Measurements from ENCODE around the gene ZC3H14.
"Not testable (repeated sequence)": the region's sequence is repeated elsewhere in the genome, so short reads cannot be mapped to it uniquely, and the experiment has no call there.

Gene ZC3H14

DNA sequence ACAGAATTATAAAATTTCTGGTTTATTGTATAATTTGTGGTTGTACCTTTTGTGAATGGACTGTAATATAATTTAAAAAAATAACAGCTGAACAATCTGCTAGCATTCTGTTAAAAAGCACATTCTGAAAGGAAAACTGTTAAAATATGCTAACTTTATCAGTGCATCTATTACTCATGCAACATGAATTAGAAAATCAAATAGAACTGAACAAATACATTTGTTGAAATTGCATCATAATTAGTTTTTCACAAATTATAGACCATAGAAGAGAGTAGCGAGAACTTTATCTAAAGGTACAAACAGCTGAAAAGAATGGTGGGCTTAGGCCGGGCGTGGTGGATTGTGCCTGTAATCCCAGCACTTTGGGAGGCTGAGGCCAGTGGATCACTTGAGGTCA is 41.0 kb upstream of the ZC3H14 start:
- no peak for TF ChIP-seq CTCF (IDR thresholded peaks at IDR 0.05; ENCODE audit: low read depth, low read length)
- DNase-seq (ENCODE audit: low read depth in 2 of 2), result peak; percentile 20 to 48
- no peak overlapping the region for H3K4me3 ChIP-seq (replicated peaks in 1 of 2; ENCODE audit: low read depth in 2 of 2, low read length in 2 of 2)

- no peak for TF ChIP-seq CTCF (IDR thresholded peaks at IDR 0.05; ENCODE audit: low read depth, low read length)
- DNase-seq (ENCODE audit: low read depth in 2 of 2), result no peak
- H3K4me3 ChIP-seq (replicated peaks in 1 of 2; ENCODE audit: low read depth in 2 of 2, low read length in 2 of 2), result no peak overlapping the region
Observed at GRCh38 chr14:88522393-88522792, 40.4 kb upstream of the ZC3H14 start.

DNA sequence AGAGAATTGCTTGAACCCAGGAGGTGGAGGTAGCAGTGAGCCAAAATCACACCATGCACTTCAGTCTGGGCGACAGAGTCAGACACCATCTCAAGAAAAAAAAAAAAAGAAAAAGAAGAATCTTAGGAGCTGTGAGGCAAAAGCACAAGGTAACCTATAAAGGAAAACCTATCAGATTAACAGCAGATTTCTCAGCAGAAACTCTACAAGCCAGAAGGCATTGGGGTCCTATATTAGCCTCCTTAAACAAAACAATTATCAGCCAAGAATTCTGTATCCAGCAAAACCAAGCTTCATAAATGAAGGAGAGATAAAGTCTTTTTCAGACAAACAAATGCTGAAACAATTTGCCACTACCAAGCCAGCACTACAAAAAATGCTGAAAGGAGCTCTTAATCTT is 32.9 kb upstream of the ZC3H14 start:
- not testable (repeated sequence) for DNase-seq (ENCODE audit: low read depth in 2 of 2)

GRCh38 chr14:88533064-88533602 is 29.7 kb upstream of the ZC3H14 start:
- TF ChIP-seq CTCF (IDR thresholded peaks at IDR 0.05; ENCODE audit: low read depth, low read length), result no peak
- H3K4me3 ChIP-seq (replicated peaks in 1 of 2; ENCODE audit: low read depth in 2 of 2, low read length in 2 of 2), result no peak overlapping the region
- DNase-seq (ENCODE audit: low read depth in 2 of 2), result no peak

More for the DNA sequence above, 32.9 kb upstream of the ZC3H14 start:
- H3K4me3 ChIP-seq (replicated peaks in 1 of 2; ENCODE audit: low read depth in 2 of 2, low read length in 2 of 2), result not testable (repeated sequence)

GRCh38 chr14:88535149-88535548 is 27.7 kb upstream of the ZC3H14 start:
- TF ChIP-seq CTCF (IDR thresholded peaks at IDR 0.05; ENCODE audit: low read depth, low read length), result no peak
- no peak overlapping the region for H3K4me3 ChIP-seq (replicated peaks in 1 of 2; ENCODE audit: low read depth in 2 of 2, low read length in 2 of 2)

GRCh38 chr14:88535813-88536212 is 27.0 kb upstream of the ZC3H14 start:
- no peak for TF ChIP-seq CTCF (IDR thresholded peaks at IDR 0.05; ENCODE audit: low read depth, low read length)
- DNase-seq (ENCODE audit: low read depth in 2 of 2), result no peak
- no peak overlapping the region for H3K4me3 ChIP-seq (replicated peaks in 1 of 2; ENCODE audit: low read depth in 2 of 2, low read length in 2 of 2)

More at GRCh38 chr14:88535149-88535548, 27.7 kb upstream of the ZC3H14 start:
- DNase-seq (ENCODE audit: low read depth in 2 of 2), result no peak

DNA sequence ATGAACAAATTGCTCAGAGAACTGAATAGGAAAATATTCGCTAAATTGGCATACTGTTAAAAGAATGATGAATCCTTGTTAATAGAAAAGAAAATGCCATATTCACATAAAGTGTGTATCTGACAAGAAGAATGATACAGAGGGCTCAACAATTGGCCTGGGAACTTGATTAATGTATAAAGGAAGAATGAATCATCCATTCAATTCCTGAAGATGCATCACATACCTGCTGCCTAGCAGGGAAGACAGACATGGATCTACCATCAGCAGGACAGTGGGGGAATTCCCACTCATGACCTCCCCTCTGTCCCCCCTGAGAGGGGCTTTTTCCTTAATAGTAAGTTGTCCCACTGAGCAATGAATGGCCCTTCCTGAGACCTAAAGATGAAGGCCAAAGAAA is 21.5 kb upstream of the ZC3H14 start:
- H3K4me3 ChIP-seq (replicated peaks in 1 of 2; ENCODE audit: low read depth in 2 of 2, low read length in 2 of 2), result no peak overlapping the region
- no peak for TF ChIP-seq CTCF (IDR thresholded peaks at IDR 0.05; ENCODE audit: low read depth, low read length)

More for the DNA sequence above, 21.5 kb upstream of the ZC3H14 start:
- DNase-seq (ENCODE audit: low read depth in 2 of 2), result no peak

Measured in cardiac fibroblast (primary cell).